ENCODE results near the gene AR. TPM values are rescaled to one million over a fixed set of nuclear protein-coding genes. Genes with fewer than 3 reads are reported as not detected.

The AR gene
- total RNA-seq, 1 experiment from 2014 or later = not detected

DNA sequence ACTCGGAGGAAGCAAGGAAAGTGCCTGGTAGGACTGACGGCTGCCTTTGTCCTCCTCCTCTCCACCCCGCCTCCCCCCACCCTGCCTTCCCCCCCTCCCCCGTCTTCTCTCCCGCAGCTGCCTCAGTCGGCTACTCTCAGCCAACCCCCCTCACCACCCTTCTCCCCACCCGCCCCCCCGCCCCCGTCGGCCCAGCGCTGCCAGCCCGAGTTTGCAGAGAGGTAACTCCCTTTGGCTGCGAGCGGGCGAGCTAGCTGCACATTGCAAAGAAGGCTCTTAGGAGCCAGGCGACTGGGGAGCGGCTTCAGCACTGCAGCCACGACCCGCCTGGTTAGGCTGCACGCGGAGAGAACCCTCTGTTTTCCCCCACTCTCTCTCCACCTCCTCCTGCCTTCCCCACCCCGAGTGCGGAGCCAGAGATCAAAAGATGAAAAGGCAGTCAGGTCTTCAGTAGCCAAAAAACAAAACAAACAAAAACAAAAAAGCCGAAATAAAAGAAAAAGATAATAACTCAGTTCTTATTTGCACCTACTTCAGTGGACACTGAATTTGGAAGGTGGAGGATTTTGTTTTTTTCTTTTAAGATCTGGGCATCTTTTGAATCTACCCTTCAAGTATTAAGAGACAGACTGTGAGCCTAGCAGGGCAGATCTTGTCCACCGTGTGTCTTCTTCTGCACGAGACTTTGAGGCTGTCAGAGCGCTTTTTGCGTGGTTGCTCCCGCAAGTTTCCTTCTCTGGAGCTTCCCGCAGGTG, 637 bp downstream of the AR start:
- POLR2A ChIA-PET (ENCODE audit: unreplicated experiment) = no interaction called here
- H3K9me2 ChIP-seq (replicated peaks; ENCODE audit: low read length) = no peaks in the 10 kb centered on the region
- no peaks in the 10 kb centered on the region for H3F3A ChIP-seq (ENCODE audit: low read length, unreplicated experiment)
- 0 out of 2 replicates have a peak overlapping the region, but pooled peaks have one; percentile 42 for H3K4me3 ChIP-seq (ENCODE audit: low read length)
- no peaks in the 10 kb centered on the region for H3K79me2 ChIP-seq (ENCODE audit: low read length)
- H3K4me2 ChIP-seq (ENCODE audit: low read length) = peak overlapping the region; percentile 46; the same call in 1 of the 2 replicates
- TF ChIP-seq EZH2phosphoT487 (IDR thresholded peaks at IDR 0.05; ENCODE audit: borderline replicate concordance, low read length) = peak; percentile 23; the same call in 1 of the 2 replicates
- TF ChIP-seq EZH2 (IDR thresholded peaks at IDR 0.05; ENCODE audit: low read length, unreplicated experiment) = no peak
- no peak overlapping the region for H2AFZ ChIP-seq (ENCODE audit: low read length)
- no peaks in the 10 kb centered on the region for H4K20me1 ChIP-seq (ENCODE audit: low read length)
- intact Hi-C loops (cut with micrococcal nuclease) = no loop called here
- H3K4me1 ChIP-seq (ENCODE audit: insufficient read depth, low read length) = no peaks in the 10 kb centered on the region
- H3K9me3 ChIP-seq (ENCODE audit: low read length) = no peaks in the 10 kb centered on the region
- no peaks in the 10 kb centered on the region for H3K36me3 ChIP-seq (ENCODE audit: low read depth, low read length)
- no peak for ATAC-seq
- H3K27ac ChIP-seq (ENCODE audit: low read length) = no peak overlapping the region
- CTCF ChIA-PET = no interaction called here
- no TSS peak for BruUV-seq (replicated peaks)
- H3K27me3 ChIP-seq (ENCODE audit: low read length) = peaks cover 57% of the 10 kb centered on the region
- DNase-seq = no peak
- no peak overlapping the region for H3K9ac ChIP-seq (ENCODE audit: low read length)

DNA sequence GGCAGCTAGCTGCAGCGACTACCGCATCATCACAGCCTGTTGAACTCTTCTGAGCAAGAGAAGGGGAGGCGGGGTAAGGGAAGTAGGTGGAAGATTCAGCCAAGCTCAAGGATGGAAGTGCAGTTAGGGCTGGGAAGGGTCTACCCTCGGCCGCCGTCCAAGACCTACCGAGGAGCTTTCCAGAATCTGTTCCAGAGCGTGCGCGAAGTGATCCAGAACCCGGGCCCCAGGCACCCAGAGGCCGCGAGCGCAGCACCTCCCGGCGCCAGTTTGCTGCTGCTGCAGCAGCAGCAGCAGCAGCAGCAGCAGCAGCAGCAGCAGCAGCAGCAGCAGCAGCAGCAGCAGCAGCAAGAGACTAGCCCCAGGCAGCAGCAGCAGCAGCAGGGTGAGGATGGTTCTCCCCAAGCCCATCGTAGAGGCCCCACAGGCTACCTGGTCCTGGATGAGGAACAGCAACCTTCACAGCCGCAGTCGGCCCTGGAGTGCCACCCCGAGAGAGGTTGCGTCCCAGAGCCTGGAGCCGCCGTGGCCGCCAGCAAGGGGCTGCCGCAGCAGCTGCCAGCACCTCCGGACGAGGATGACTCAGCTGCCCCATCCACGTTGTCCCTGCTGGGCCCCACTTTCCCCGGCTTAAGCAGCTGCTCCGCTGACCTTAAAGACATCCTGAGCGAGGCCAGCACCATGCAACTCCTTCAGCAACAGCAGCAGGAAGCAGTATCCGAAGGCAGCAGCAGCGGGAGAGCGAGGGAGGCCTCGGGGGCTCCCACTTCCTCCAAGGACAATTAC, 1.4 kb downstream of the AR start:
- Histone ChIP-seq H2AFZ (ENCODE audit: low read length) (no peak overlapping the region), H3F3A (ENCODE audit: low read length, unreplicated experiment) (no peaks in the 10 kb centered on the region), H3K9ac (ENCODE audit: low read length) (no peak overlapping the region), H3K27ac (ENCODE audit: low read length) (no peak overlapping the region), H4K20me1 (ENCODE audit: low read length) (no peaks in the 10 kb centered on the region), H3K27me3 (ENCODE audit: low read length) (peaks cover 57% of the 10 kb centered on the region), H3K4me3 (ENCODE audit: low read length) (no peak overlapping the region), H3K36me3 (ENCODE audit: low read depth, low read length) (no peaks in the 10 kb centered on the region), H3K9me3 (ENCODE audit: low read length) (no peaks in the 10 kb centered on the region), H3K4me1 (ENCODE audit: insufficient read depth, low read length) (no peaks in the 10 kb centered on the region), H3K4me2 (ENCODE audit: low read length) (peak overlapping the region; percentile 46), H3K9me2 (replicated peaks; ENCODE audit: low read length) (no peaks in the 10 kb centered on the region), H3K79me2 (ENCODE audit: low read length) (no peaks in the 10 kb centered on the region)
- no TSS peak for BruUV-seq (replicated peaks)
- ChIA-PET CTCF (no interaction called here), POLR2A (ENCODE audit: unreplicated experiment) (interaction anchor here (0.5 to 0.6 kb wide), 2 partner anchors 1717 to 1949 kb away, joined by 3 to 19 read pairs; no protein-coding TSS in a partner anchor)
- intact Hi-C loops (cut with micrococcal nuclease) = no loop called here
- ATAC-seq (peak; percentile 40), DNase-seq (no peak)
- TF ChIP-seq, protein P1, sequence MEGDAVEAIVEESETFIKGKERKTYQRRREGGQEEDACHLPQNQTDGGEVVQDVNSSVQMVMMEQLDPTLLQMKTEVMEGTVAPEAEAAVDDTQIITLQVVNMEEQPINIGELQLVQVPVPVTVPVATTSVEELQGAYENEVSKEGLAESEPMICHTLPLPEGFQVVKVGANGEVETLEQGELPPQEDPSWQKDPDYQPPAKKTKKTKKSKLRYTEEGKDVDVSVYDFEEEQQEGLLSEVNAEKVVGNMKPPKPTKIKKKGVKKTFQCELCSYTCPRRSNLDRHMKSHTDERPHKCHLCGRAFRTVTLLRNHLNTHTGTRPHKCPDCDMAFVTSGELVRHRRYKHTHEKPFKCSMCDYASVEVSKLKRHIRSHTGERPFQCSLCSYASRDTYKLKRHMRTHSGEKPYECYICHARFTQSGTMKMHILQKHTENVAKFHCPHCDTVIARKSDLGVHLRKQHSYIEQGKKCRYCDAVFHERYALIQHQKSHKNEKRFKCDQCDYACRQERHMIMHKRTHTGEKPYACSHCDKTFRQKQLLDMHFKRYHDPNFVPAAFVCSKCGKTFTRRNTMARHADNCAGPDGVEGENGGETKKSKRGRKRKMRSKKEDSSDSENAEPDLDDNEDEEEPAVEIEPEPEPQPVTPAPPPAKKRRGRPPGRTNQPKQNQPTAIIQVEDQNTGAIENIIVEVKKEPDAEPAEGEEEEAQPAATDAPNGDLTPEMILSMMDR (conservative IDR thresholded peaks at IDR 0.05; ENCODE audit: low read depth, low read length) = no peak
- TF ChIP-seq EZH2phosphoT487 (IDR thresholded peaks at IDR 0.05; ENCODE audit: borderline replicate concordance, low read length) (no peak), EZH2 (IDR thresholded peaks at IDR 0.05; ENCODE audit: low read length, unreplicated experiment) (no peak)

DNA sequence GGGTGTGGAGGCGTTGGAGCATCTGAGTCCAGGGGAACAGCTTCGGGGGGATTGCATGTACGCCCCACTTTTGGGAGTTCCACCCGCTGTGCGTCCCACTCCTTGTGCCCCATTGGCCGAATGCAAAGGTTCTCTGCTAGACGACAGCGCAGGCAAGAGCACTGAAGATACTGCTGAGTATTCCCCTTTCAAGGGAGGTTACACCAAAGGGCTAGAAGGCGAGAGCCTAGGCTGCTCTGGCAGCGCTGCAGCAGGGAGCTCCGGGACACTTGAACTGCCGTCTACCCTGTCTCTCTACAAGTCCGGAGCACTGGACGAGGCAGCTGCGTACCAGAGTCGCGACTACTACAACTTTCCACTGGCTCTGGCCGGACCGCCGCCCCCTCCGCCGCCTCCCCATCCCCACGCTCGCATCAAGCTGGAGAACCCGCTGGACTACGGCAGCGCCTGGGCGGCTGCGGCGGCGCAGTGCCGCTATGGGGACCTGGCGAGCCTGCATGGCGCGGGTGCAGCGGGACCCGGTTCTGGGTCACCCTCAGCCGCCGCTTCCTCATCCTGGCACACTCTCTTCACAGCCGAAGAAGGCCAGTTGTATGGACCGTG, 2.2 kb downstream of the AR start:
- no peaks in the 10 kb centered on the region for H3F3A ChIP-seq (ENCODE audit: low read length, unreplicated experiment)
- peak; percentile 35; the same call in 1 of the 2 replicates for ATAC-seq
- H3K36me3 ChIP-seq (ENCODE audit: low read depth, low read length) = no peaks in the 10 kb centered on the region
- TF ChIP-seq EZH2phosphoT487 (IDR thresholded peaks at IDR 0.05; ENCODE audit: borderline replicate concordance, low read length) (no peak), EZH2 (IDR thresholded peaks at IDR 0.05; ENCODE audit: low read length, unreplicated experiment) (no peak)
- H3K4me1 ChIP-seq (ENCODE audit: insufficient read depth, low read length) = no peaks in the 10 kb centered on the region
- POLR2A ChIA-PET (ENCODE audit: unreplicated experiment) = no interaction called here
- H3K9ac ChIP-seq (ENCODE audit: low read length) = no peak overlapping the region
- peak overlapping the region; percentile 37 for H3K4me2 ChIP-seq (ENCODE audit: low read length)
- H3K4me3 ChIP-seq (ENCODE audit: low read length) = no peak overlapping the region
- no peak overlapping the region for H2AFZ ChIP-seq (ENCODE audit: low read length)
- no peaks in the 10 kb centered on the region for H3K9me2 ChIP-seq (replicated peaks; ENCODE audit: low read length)
- no TSS peak for BruUV-seq (replicated peaks)
- intact Hi-C loops (cut with micrococcal nuclease) = no loop called here
- no peaks in the 10 kb centered on the region for H3K79me2 ChIP-seq (ENCODE audit: low read length)
- H3K27ac ChIP-seq (ENCODE audit: low read length) = no peak overlapping the region
- peaks cover 57% of the 10 kb centered on the region for H3K27me3 ChIP-seq (ENCODE audit: low read length)
- DNase-seq = no peak
- no peaks in the 10 kb centered on the region for H4K20me1 ChIP-seq (ENCODE audit: low read length)
- CTCF ChIA-PET = no interaction called here
- H3K9me3 ChIP-seq (ENCODE audit: low read length) = no peaks in the 10 kb centered on the region
